GM13976 (cell line): ENCODE data around the gene ZNF407.
A peak's percentile ranks its signal among the peaks of the same experiment; 100 is the strongest.

Experiments used
- DNase-seq: peaks from one replicate; pipeline ENCODE4 v3.0.0; 2012; ENCODE audit warnings: low spot score
- CTCF ChIP-seq: IDR thresholded peaks from 2 replicates; pipeline ENCODE4 v1.5.1; 2012; ENCODE audit warnings: borderline replicate concordance, mild to moderate bottlenecking; ENCODE audit not compliant: insufficient read depth; ENCODE audit errors: extremely low read depth, missing control alignments, control extremely low read depth
- in situ Hi-C: fragments of 300-500 bp; cut with MboI; formaldehyde crosslinking; loops from one replicate; pipeline ENCODE4 v1.12.0; 2022; ENCODE audit warnings: low sequenced_read_pairs, mixed read lengths, inconsistent platforms; ENCODE audit not compliant: unreplicated experiment

ZNF407 gene

GRCh38 chr18:74880706-74881278 is 283.1 kb downstream of the ZNF407 start:
- no peak for TF ChIP-seq CTCF
- in situ Hi-C loops, result no loop called here
- DNase-seq, result no peak

GRCh38 chr18:74892066-74892627 is 294.5 kb downstream of the ZNF407 start:
- no peak for TF ChIP-seq CTCF
- no peak for DNase-seq
- in situ Hi-C loops, result no loop called here

GRCh38 chr18:74895686-74896085 is 298.0 kb downstream of the ZNF407 start:
- no peak for DNase-seq
- in situ Hi-C loops, result no loop called here
- TF ChIP-seq CTCF, result no peak

GRCh38 chr18:74896390-74896991 is 298.8 kb downstream of the ZNF407 start:
- in situ Hi-C loops, result no loop called here
- peak; percentile 48 for TF ChIP-seq CTCF
- DNase-seq, result peak; percentile 31

GRCh38 chr18:74897971-74898657 is 300.4 kb downstream of the ZNF407 start:
- no peak for TF ChIP-seq CTCF
- DNase-seq, result no peak
- in situ Hi-C loops, result no loop called here

GRCh38 chr18:74898965-74899364 is 301.3 kb downstream of the ZNF407 start:
- no peak for DNase-seq
- in situ Hi-C loops, result no loop called here
- no peak for TF ChIP-seq CTCF
